C4-2B (cell line): ENCODE data around the gene SECTM1.

Source experiments
- CTCF ChIP-seq: fragments of 450-650 bp; conservative IDR thresholded peaks from 2 replicates; pipeline ENCODE4 v1.5.1; 2017; ENCODE audit warnings: mild to moderate bottlenecking
- ZFX ChIP-seq: fragments of 450-650 bp; IDR thresholded peaks from 2 replicates; pipeline ENCODE4 v1.6.1; 2017

GRCh38 chr17:82292251-82293154, 41.1 kb downstream of the SECTM1 start:
- TF ChIP-seq CTCF (no peak), ZFX (peak; percentile 81; the same call in 1 of the 2 replicates)
